HG03039 (cell line): ENCODE measurements around the gene LRP1-AS.

ENCODE experiments used
- ATAC-seq: cut with Tn5 transposase; IDR thresholded peaks from one replicate; pipeline ENCODE4 v1.9.1; 2021; ENCODE audit warnings: mild to moderate bottlenecking, moderate library complexity; ENCODE audit not compliant: unreplicated experiment

Gene LRP1-AS

DNA sequence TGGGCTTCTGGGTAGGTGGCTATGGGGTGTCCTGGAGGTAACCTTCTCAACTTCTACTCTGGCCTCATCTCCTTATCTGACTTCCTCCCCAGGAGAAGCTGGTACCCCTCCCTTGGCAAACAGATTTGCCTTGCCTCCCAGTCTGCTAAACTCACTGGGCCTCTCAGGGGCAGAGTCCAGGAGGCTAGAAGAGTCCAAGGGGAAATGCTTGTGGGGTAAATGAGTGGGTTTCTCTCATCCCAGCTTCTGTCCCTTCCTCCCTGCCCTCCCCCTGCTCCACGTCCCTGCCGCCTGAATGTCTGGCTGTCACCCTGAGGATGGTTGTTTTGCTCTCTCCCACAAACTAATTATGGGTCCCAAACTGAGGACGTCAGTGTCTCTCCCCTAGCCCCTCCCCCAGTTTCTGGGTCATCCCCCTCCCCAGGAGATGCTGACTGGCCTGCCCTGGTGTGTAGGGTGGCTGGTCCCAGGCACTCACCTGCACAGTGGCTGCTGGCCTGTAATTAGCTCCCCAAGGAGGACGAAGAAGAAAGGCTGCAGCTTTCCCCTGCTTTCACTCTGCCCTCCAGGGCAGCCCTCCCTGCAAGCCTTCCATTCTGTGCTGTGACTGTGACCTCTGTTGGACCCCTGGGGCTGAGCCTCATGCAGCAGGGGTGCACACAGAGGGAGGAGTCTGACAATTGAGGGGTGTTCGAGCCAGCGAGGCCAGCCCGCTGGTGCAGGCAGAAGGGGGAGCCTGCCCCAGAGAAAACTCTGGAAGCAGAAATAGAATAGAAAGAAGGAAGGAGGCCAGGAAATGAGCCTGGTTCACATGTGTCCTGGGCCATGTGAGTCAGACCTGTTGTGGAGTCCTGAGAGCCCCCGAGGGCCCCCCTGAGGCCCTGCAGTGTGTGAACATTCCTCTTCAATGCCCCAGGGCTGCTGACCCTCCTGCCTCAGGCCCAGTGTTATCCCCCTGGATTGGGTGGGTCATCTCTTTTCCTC is at the start of gene LRP1-AS:
TSS of gene LRP1-AS (minus strand) at position 659 of the 984 bp plus-strand sequence.
- ATAC-seq, result no peak

DNA sequence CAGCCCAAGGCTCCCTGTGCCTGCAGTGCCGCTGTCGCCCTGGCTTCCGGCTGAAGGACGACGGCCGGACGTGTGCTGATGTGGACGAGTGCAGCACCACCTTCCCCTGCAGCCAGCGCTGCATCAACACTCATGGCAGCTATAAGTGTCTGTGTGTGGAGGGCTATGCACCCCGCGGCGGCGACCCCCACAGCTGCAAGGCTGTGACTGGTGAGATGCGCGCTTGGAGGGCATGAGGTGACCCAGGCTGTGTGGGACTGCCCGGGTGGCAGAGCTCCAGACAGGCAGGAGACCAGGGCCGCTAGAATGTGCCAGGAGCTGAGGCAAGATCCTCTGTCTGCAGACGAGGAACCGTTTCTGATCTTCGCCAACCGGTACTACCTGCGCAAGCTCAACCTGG is 49.5 kb upstream of the LRP1-AS start:
- ATAC-seq, result no peak

DNA sequence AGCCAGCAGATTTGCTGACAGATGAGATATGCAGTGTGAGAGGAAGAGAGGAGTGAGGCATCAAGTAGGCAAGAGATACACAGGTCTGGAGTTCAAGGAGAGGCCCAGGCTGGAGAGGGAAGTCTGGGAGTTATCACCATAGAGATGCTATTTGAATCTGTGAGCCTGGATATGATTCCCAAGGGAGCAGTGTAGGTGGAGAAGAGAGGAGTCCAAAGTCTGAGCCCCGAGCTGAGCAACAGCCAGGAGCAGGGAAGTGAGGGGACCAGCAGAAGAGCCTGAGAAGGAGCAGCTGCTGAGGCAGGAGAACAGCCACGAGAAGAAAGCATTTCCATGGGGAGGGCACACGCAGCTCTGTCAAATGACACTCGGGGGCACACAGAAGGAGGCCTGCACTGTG is 49.0 kb upstream of the LRP1-AS start:
- ATAC-seq, result no peak

DNA sequence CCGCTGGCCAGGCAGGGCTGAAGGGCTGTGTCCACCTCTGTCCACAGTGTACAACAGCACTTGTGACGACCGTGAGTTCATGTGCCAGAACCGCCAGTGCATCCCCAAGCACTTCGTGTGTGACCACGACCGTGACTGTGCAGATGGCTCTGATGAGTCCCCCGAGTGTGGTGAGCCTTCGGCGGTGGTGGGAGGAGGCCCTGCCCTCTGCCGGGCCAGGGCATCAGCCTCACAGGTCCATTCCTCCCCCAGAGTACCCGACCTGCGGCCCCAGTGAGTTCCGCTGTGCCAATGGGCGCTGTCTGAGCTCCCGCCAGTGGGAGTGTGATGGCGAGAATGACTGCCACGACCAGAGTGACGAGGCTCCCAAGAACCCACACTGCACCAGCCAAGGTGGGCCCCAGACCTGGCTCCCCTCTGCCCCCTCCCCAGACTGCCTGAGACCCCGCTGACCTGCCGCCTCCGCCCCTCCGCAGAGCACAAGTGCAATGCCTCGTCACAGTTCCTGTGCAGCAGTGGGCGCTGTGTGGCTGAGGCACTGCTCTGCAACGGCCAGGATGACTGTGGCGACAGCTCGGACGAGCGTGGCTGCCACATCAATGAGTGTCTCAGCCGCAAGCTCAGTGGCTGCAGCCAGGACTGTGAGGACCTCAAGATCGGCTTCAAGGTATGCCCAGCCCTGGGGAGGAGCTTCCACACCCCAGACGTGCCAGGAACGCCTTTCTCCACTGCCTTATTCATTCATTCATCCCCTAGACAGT is 48.4 kb upstream of the LRP1-AS start:
- ATAC-seq, result no peak

DNA sequence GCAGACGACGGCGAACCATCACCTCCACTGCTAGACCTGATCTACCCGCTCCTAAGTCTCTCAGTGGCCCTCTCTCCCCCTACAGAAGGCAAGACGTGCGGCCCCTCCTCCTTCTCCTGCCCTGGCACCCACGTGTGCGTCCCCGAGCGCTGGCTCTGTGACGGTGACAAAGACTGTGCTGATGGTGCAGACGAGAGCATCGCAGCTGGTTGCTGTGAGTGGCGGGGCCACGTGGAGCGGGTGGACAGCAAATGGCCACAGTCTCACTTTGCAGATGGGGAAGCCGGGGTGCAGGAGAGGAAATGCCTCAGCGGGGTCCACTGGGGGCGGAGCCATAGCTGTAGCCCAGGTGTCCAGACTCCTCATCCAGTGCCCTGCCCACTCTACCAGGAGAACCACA is 47.8 kb upstream of the LRP1-AS start:
- no peak for ATAC-seq

DNA sequence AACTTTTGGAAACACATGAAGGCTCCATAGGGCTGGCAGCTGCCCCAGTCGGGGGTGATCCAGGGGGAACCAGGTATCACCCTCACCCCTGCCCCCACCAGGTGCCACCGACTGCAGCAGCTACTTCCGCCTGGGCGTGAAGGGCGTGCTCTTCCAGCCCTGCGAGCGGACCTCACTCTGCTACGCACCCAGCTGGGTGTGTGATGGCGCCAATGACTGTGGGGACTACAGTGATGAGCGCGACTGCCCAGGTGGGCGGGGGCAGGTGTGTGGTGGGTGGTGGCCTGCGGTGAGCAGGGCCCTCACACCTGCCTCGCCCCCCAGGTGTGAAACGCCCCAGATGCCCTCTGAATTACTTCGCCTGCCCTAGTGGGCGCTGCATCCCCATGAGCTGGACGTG is 46.8 kb upstream of the LRP1-AS start:
- ATAC-seq, result no peak

DNA sequence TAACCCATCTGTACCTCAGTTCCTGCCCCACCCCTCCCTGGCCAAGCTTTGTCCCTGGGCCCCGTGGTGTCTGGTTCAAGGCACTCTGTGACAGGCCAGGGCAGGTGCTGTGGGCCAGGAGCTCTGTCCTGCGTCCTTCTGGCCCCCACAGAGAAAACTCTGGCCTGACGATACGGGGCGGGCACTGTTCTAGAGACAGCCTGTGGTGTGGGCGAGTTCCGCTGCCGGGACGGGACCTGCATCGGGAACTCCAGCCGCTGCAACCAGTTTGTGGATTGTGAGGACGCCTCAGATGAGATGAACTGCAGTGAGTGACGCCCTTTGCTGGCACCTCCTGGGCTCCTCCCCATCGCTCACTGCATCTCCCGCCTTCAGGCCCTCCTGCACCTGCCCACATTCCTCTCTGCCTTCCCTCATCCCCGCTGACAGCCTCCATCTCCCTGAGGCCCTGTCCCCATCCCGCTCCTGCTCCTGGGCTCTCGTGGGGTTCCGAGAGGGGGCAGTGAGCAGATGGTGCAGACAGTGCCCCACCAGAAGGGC is 46.4 kb upstream of the LRP1-AS start:
- no peak for ATAC-seq

DNA sequence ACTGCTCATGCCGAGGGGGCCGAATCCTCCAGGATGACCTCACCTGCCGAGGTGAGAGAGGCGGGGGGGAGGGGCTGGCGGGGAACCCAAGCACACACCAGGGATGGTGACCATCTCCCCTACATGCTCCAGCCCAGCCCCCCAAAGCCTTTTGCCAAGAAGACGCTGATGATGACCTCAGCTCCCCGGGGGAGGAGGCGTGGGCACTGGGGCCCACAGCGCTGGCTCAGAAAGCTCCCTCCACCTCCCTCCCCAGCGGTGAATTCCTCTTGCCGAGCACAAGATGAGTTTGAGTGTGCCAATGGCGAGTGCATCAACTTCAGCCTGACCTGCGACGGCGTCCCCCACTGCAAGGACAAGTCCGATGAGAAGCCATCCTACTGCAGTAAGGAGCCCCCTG is 45.5 kb upstream of the LRP1-AS start:
- no peak for ATAC-seq

DNA sequence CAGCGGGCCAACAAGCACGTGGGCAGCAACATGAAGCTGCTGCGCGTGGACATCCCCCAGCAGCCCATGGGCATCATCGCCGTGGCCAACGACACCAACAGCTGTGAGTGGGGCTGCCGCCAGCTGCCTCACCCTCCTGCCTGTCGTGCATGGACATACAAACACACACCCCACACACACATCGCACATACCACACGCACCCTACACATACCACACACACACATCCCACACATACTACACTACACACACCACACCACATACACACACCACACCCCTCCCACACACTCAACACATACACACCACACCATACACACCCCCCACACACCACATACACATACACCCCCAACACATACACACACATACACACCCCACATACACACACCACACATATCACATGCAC is 44.0 kb upstream of the LRP1-AS start:
- ATAC-seq, result no peak

DNA sequence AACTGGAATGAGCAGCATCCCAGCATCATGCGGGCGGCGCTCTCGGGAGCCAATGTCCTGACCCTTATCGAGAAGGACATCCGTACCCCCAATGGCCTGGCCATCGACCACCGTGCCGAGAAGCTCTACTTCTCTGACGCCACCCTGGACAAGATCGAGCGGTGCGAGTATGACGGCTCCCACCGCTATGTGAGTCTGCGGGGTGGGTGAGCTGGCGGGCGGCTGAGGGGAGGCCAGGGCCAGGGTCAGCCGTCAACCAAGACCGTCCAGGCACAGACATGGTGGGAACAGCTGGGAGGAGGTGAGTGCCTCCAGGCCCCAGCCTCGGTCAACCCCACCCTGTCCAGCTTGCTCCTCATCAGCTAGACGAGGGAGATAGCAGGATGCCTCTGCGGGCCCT is 43.4 kb upstream of the LRP1-AS start:
- ATAC-seq, result no peak

DNA sequence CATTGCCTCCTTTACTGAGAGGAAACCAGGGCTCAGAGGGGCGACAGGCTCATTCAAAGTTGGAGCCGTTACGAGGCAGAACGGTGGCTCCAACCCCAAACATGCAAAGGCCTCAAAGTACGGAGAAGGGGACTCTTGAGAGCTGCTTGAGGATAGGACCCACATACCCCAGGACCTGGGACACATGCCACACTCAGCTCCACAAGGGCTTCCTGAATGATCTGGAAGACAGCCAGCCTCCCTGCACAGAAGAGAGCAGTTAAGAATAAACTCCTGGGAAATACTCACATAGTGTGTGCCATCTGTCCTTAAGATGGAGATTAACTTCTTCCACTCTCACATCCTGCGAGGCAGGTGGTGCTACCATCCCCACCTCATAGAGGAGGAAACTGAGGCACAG is 42.6 kb upstream of the LRP1-AS start:
- ATAC-seq, result no peak

DNA sequence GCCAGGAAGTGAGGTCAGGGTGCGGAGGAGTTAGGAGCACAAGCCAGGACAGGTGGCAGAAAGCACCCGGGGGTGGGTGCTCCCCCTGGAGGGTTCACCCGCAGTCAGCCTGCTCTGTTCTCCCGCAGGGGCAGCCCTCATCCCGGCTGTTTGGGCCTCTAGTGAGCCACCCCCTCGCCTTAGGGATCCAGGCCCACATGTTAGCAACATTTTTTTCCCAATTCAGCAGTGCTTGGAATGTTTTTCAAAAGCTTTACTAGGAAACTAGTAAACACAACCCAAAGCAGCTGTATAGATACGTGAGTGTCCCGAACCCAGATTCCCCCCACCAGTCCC is 40.6 kb upstream of the LRP1-AS start:
- ATAC-seq, result no peak

DNA sequence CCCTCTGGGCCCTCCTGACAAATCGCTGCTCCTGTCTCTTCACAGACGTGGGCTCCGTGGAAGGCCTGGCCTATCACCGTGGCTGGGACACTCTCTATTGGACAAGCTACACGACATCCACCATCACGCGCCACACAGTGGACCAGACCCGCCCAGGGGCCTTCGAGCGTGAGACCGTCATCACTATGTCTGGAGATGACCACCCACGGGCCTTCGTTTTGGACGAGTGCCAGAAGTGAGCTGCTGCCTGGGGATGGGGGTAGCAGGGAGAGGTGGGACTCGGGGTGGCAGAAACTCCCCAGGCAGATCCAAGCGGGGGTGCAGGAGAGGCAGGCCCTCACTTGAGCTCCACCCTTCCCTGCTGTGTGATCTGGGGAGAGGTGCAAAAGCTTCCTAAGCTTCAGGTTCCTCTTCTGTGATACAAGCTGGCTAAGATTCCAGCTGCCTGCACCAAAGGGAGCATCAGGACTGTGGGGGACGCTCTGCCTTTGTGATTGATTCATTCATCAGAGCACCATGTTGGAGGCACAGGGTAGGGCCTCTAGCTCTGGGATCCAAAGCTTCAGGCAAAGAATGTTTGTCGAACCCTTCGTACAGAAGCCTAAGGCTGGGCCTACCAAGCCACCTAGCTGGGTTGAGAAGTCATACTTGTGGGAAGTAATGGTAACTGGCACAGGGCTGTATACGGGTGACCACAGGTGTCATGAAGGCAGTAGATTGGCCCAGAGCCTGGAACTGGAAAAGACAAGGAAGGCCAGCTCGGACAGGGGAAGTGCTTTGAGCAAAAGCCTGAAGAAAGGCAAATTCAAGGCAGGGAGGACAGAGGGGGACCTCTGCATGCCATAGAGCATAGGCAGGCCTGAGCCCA is 40.0 kb upstream of the LRP1-AS start:
- no peak for ATAC-seq

DNA sequence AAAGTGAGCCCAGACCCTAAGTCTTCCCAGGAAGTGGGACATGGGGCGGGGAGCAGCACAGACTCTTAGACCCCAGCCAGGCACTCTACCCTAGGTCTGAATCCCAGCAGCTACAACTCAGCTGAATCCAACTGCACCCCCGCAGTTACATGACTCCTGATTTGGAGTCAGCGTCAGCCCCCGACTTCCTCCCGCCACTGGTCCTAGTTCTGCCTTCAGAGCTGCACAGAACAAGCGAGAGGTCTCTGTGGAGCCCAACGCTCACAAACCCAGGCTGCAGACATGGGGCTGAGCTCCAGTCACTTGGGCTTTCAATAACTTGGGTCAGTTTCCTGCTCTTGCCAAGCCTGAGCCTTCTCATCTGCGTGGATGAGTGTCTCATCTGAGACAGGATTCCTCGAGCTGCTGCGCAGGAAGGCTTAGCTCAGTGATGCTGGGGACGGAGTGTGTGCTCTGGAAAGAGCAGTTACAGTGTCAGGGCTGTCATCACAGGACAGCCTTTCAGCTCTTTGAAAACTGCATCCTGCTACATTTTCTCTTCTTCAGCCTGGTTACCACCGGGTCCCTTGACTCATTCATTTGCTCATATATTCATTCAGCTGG is 38.6 kb upstream of the LRP1-AS start:
- no peak for ATAC-seq

DNA sequence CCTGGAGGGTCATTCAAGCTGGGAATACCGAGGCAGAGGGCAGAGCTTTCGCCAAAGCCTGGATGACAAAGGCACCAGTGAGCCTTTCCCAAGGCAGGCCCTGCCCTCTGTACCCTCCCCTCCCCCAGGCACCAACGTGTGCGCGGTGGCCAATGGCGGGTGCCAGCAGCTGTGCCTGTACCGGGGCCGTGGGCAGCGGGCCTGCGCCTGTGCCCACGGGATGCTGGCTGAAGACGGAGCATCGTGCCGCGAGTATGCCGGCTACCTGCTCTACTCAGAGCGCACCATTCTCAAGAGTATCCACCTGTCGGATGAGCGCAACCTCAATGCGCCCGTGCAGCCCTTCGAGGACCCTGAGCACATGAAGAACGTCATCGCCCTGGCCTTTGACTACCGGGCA is 38.0 kb upstream of the LRP1-AS start:
- ATAC-seq, result no peak

DNA sequence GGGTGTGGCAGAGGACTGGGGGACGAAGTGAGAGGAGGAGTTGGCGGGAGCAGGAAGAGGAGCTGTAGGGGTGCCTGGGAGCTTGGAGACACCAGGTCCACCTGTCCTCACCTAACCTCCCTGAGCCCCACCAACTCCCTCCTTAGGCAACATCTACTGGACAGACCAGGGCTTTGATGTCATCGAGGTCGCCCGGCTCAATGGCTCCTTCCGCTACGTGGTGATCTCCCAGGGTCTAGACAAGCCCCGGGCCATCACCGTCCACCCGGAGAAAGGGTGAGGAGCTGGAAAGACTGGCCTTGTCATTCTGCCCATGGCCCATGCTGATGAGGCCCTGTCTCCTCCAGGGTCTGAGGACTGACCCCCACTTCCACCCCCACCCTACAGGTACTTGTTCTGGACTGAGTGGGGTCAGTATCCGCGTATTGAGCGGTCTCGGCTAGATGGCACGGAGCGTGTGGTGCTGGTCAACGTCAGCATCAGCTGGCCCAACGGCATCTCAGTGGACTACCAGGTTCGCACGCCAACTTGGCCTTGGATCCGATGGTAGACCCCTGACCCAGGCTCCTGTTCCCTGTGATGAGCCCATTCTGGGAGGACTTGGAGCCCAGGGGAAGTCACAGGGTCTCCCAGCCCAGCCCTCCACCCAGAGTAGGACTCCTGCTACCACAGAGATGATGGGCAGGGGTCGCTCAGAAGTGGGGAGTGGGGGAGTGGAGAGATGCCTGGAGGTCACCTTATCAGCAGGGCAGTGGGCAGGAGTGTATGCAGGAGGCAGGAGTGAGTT is 36.7 kb upstream of the LRP1-AS start:
- no peak for ATAC-seq

DNA sequence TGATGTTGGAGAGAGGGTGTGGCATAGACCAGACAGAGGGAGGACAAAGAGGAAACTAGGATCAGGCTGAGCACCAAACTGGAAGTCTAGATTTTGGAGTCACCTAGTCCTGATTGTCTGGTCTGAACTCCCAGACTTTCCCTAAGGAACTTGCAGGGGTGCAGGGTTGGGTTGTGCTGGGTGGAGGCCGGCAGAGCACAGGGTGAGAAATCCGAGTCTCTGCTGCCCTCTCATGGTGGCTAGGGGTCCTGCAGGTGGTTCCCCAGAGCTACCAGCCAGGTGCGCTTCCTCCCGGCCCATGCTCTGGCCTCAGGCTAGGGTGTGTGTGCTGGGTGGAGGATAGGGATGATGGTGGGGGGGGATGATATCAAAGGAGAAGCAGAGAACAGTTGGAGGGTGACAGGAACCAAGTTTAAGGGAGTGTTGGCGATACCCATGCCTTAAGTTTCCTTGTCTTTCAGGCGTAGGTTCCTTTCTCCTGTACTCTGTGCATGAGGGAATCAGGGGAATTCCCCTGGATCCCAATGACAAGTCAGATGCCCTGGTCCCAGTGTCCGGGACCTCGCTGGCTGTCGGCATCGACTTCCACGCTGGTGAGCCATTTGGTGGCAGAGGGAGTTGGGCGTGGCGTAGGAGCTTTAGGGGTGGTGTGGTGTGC is 35.6 kb upstream of the LRP1-AS start:
- ATAC-seq, result peak; percentile 79

DNA sequence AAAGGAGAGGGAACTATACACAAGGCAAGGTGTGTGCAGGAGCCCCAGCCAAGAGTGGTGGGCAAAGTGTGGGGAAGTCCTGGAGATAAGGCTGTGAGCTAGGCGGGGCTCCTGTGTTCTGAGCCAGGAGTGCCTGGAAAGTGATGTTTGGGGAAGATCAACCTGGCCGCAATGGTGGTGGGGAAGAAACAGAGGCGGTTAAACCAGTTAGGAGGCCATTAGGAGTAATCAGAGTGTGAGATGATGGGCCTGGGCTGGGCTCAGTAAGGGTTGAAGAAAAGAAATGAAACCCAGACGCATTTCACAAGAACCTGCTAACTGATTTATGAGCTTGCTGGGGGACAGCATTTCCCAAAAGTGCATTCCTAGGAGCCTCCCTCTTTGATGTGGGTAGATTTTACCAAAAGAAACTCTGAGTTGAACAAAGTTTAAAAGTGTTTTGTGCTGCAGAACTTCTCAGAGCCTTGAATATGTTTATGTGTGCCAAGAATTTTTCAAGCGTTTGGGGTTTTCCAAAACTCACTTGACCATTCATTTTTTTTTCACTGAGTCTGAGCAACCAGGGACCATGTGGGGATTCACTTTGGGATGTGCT is 34.2 kb upstream of the LRP1-AS start:
- no peak for ATAC-seq

DNA sequence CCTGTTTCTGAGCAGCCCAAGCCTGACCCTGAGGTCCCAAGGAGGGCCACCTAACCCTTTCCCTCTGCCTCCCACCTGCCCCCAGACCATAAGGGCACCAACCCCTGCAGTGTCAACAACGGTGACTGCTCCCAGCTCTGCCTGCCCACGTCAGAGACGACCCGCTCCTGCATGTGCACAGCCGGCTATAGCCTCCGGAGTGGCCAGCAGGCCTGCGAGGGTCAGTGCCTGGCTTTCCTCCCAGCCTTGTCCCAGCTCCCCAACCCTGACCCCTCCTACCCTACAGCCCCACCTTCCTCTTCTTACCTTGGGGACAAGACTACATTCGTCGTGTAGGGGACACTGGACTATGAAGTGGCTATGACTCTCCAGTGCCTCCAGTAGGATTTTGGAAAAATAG is 33.7 kb upstream of the LRP1-AS start:
- ATAC-seq, result no peak
